Stimulated activated effector memory CD8-positive, alpha-beta T cell treated with anti-CD3 and anti-CD28 coated beads, Interleukin-12 subunit alpha, Interleukin-12 subunit beta, amount 100 ng/mL, for 72 hours (primary cell): ENCODE results near the gene RRP12.
"Not testable (repeated sequence)": the region's sequence is repeated elsewhere in the genome, so short reads cannot be mapped to it uniquely, and the experiment has no call there.

ENCODE experiments used
- ATAC-seq: fragments of 150-1000 bp; cut with Tn5 transposase; 2 replicates; pipeline ENCODE4 v1.10.0; 2021
- DNase-seq, 2 donors: peaks; one replicate each; pipeline ENCODE4 v3.0.0; 2021 to 2022; ENCODE audit warnings: low spot score in 2 of 2
- H3K27ac Mint-ChIP-seq: one replicate; pipeline ENCODE4 v1.8.0; 2022; ENCODE audit warnings: mild to moderate bottlenecking, mixed read lengths
- H3K36me3 Mint-ChIP-seq: one replicate; pipeline ENCODE4 v1.8.0; 2022; ENCODE audit warnings: mild to moderate bottlenecking, mixed read lengths
- H3K4me1 Mint-ChIP-seq: one replicate; pipeline ENCODE4 v1.8.0; 2022; ENCODE audit warnings: mixed read lengths
- H3K4me3 Mint-ChIP-seq: one replicate; pipeline ENCODE4 v1.8.0; 2022; ENCODE audit warnings: mild to moderate bottlenecking, mixed read lengths
- H3K9me3 Mint-ChIP-seq: one replicate; pipeline ENCODE4 v1.8.0; 2022; ENCODE audit warnings: mixed read lengths

The RRP12 gene

DNA sequence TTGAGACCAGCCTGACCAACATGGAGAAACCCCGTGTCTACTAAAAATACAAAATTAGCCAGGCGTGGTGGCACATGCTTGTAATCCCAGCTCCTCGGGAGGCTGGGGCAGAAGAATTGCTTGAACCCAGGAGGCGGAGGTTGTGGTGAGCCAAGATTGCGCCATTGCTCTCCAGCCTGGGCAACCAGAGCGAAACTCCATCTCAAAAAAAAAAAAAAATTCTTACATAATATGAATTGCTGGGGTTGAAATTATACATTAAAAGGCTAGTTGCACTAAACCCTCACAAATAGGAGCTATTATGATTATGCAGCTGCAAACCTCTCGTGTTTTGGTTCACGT, 22.6 kb upstream of the RRP12 start:
- Mint-ChIP-seq H3K36me3 (peaks cover 71% of the 10 kb centered on the region), H3K27ac (peak overlapping the region; percentile 87), H3K4me1 (peaks cover 36% of the 10 kb centered on the region), H3K4me3 (peak overlapping the region; percentile 59)
- not testable (repeated sequence) for DNase-seq, H3K9me3 Mint-ChIP-seq, ATAC-seq

DNA sequence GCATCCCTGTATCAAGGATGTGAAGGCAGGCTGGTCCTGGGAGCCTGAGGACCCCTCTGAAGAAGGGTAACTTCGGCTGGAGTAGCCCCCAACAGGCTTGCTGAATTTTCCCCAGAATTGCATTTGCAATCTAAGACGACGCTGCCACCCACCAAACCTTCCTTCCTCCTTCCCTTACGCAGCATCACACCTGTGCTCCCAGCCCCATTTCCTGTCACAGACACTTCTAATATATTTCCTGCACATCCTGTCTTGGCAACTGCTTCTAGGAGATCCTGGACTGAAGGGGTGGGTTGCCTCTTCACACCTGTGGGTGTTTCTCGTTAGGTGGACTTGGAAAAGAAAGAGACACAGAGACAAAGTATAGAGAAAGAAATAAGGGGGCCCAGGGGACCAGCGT, 15.4 kb upstream of the RRP12 start:
- Mint-ChIP-seq H3K36me3 (peaks cover 51% of the 10 kb centered on the region), H3K4me3 (peak overlapping the region; percentile 26), H3K9me3 (no peaks in the 10 kb centered on the region), H3K4me1 (peaks cover 59% of the 10 kb centered on the region), H3K27ac (peak overlapping the region; percentile 81)
- DNase-seq (no peak), ATAC-seq (no peak)

DNA sequence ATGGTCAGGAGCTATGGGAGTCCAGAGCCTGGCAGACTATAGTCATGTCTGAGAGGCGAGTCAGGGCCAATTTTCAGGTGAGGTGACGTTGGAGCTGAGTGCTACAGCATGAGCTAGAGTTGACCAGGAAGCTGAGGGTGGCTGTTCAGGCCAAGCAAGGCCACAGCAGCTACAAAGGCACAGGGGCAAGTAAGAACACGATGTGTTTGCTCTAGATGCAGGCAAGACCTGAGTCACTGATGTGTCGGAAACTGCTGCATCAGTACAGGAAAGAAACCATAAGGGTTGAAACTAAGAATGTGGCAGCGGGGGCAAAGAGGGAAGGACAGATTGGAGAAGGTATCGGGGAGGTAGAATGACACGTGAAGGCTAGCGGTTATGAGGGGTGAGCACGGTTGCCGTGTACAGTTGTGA, 11.8 kb upstream of the RRP12 start:
- no peaks in the 10 kb centered on the region for H3K9me3 Mint-ChIP-seq
- H3K4me3 Mint-ChIP-seq, result peak overlapping the region; percentile 45
- ATAC-seq, result peak; percentile 91
- H3K36me3 Mint-ChIP-seq, result peaks cover 28% of the 10 kb centered on the region
- peaks cover 41% of the 10 kb centered on the region for H3K4me1 Mint-ChIP-seq
- H3K27ac Mint-ChIP-seq, result peak overlapping the region; percentile 81
- DNase-seq, result peak in 1 of 2 donors; percentile 83

DNA sequence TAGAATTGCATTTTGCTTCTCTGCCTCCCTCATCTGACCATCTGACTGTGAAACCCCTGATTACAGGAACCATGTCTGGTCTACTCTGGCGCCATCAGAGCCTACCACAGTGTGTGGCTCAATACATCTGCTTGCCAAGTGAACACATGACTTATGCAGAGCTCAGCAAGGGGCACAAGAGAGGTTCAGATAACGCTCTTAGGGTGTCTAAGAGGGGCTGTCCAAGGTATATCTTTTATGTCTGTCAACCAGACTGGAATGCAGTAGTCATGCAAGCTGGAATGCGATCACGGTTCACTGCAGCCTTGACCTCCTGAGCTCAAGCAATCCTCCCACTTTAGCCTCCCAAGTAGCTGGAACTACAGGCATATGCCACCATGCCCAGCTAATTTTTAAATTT, 10.3 kb upstream of the RRP12 start:
- no peak for ATAC-seq
- Mint-ChIP-seq H3K27ac (no peak overlapping the region), H3K4me1 (peaks cover 38% of the 10 kb centered on the region), H3K4me3 (no peak overlapping the region), H3K36me3 (peaks cover 26% of the 10 kb centered on the region), H3K9me3 (no peaks in the 10 kb centered on the region)
- DNase-seq, result no peak

DNA sequence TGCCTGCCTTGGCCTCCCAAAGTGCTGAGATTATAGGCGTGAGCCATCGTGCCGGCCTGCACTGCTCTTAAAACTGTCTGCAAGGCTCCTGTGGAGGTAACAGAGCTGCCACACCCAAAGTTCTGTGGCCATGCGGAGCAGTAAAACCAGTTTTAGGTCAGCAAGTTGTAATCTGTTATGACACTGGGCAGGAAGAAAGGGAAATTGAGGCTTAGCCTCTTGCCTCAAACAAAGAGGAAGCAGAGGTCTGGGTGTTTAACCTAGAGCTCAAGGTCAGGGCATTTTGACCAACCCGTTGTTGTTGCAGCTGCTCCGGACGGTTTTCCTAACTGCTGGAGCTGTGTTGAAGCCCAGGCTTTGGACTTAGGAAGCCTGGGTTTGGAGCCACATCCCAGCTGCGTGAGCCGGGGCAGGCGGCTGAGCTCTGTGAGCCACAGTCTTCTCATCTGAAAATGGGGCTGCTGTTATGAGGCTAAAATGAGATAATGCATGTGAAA, 7.4 kb upstream of the RRP12 start:
- Mint-ChIP-seq H3K4me3 (no peak overlapping the region), H3K4me1 (peaks cover 22% of the 10 kb centered on the region), H3K9me3 (no peaks in the 10 kb centered on the region), H3K36me3 (peaks cover 6% of the 10 kb centered on the region), H3K27ac (peak overlapping the region; percentile 38)
- ATAC-seq (no peak), DNase-seq (no peak)

DNA sequence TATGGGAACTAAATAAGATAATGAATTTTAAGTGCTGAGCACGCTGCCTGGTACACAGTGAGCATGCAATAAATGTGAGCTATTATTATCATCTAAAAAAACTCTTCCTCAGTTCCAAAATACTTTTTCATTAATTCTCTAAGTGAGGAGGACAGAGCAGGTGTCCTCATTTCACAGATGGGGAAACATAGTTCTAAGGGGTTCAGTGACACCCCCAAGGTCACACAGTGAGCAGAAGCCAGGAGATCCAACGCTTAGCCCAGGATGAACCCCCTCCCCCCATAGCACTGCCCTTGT, 6.8 kb upstream of the RRP12 start:
- peak overlapping the region; percentile 38 for H3K27ac Mint-ChIP-seq
- peaks cover 2% of the 10 kb centered on the region for H3K36me3 Mint-ChIP-seq
- H3K9me3 Mint-ChIP-seq, result no peaks in the 10 kb centered on the region
- peaks cover 16% of the 10 kb centered on the region for H3K4me1 Mint-ChIP-seq
- peak overlapping the region; percentile 42 for H3K4me3 Mint-ChIP-seq
- ATAC-seq, result no peak
- DNase-seq, result no peak

DNA sequence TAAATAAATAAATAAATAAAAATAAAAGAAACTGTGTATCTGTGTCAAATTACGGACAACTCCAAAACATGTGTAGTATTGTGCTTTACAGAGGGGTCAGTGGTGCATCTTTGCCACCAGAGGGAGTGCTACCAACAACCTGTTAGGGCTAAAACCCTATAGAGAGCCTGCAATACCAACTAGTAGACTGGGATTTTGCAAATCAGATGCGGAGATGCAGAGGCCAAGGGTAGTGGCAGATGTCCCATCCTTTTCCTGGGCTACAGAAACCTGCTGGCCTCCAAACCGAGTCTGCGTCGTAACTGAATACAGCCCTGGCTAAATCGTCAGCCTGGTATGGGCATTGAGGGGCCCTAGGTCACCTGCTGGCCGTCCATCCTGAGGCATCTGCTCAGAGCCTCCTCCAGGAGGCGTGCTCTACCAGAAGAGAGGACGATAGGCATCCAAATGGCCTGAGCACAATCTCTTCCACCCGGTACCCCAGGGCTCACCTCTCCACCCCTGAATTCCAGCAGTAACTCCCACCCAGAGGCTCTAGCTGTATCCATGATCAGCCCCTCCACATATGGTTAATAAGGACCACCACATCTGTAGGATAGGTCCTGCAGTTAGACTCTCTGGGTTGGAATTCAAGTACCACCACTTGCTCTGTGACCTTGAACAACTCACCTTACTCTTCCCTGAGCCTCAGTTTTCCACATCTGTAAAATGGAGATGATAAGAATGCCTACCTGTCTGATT, 6.2 kb upstream of the RRP12 start:
- Mint-ChIP-seq H3K36me3 (no peaks in the 10 kb centered on the region), H3K27ac (peak overlapping the region; percentile 38), H3K4me3 (peak overlapping the region; percentile 42), H3K4me1 (peaks cover 16% of the 10 kb centered on the region), H3K9me3 (no peaks in the 10 kb centered on the region)
- peak; percentile 97 for ATAC-seq
- peak in 1 of 2 donors; percentile 88 for DNase-seq

DNA sequence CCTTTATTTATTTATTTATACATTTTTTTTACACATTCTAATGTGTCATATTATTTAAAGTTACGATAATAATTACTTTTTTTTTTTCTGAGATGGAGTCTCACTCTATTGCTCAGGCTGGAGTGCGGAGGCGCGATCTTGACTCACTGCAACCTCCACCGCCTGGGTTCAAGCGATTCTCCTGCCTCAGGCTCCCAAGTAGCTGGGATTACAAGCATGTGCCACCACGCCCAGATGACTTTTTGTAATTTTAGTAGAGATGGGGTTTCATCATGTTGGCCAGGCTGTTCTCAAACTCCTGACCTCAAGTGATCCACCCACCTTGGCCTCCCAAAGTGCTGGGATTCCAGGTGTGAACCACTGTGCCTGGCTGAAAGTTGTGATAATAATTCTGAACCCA, 5.3 kb upstream of the RRP12 start:
- not testable (repeated sequence) for H3K4me3 Mint-ChIP-seq, ATAC-seq, H3K36me3 Mint-ChIP-seq, H3K27ac Mint-ChIP-seq, H3K9me3 Mint-ChIP-seq, DNase-seq
- H3K4me1 Mint-ChIP-seq, result peaks cover 18% of the 10 kb centered on the region

DNA sequence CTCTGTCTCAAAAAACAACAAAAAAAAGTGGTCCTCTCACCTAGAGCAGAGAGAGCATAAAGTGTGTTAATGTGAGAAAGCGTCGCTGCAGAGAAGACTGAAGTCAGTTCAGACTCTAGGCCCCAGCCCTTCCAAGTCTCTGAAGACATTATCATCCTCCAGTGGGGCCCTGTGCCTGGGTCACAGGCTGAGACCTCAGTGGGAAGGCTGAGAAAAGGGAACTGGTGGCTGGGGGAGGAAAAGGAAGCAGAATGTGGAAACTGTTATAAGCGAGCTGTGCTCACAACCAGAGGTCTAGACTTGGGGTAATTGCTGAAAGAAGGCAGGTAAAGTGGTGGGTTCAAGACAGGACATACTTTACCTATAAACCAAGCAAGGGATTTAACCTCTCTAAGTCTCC, 4.9 kb upstream of the RRP12 start:
- H3K36me3 Mint-ChIP-seq, result no peaks in the 10 kb centered on the region
- ATAC-seq, result no peak
- peaks cover 22% of the 10 kb centered on the region for H3K4me1 Mint-ChIP-seq
- no peak for DNase-seq
- H3K4me3 Mint-ChIP-seq, result no peak overlapping the region
- H3K9me3 Mint-ChIP-seq, result no peaks in the 10 kb centered on the region
- no peak overlapping the region for H3K27ac Mint-ChIP-seq

DNA sequence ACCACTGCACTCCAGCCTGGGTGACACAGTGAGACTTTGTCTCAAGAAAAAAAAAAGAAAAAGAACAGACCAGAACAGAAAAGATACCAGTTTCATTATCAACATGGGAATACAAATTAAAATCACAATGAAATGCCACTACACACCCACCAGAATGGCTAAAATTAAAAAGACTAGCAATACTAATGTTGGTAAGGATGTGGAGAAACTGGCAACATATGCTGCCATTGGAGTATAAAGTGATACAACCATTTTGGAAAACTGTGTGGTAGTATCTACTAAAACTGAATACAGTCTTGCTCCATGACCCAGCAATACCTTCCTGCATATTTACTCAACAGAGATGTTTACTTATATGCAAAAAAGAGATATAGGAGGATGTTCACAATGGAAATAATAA, 2.9 kb upstream of the RRP12 start:
- Mint-ChIP-seq H3K36me3 (peaks cover 8% of the 10 kb centered on the region), H3K4me3 (no peak overlapping the region), H3K9me3 (no peaks in the 10 kb centered on the region), H3K4me1 (peaks cover 26% of the 10 kb centered on the region), H3K27ac (no peak overlapping the region)
- ATAC-seq, result no peak
- DNase-seq, result no peak

DNA sequence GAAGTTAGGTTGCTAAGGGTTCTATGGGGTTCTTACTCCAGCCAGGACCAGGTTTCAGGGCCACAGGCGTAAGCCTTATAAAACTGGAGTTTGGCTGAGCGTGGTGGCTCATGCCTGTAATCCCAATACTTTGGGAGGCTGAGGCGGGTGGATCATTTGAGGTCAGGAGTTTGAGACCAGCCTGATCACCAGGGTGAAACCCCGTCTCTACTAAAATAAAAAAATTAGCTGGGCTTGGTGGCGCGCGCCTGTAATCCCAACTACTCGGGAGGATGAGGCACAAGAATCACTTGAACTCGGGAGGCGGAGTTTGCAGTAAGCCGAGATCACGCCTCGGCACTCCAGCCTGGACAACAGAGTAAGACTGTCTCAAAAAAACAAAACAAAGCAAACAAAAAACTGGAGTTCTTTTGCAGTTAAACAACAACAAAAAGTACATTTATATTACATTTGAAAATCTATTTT, 347 bp upstream of the RRP12 start:
- peaks cover 32% of the 10 kb centered on the region for H3K36me3 Mint-ChIP-seq
- DNase-seq (no peak), ATAC-seq (no peak)
- H3K4me3 Mint-ChIP-seq, result peak overlapping the region; percentile 93
- H3K4me1 Mint-ChIP-seq, result peaks cover 16% of the 10 kb centered on the region
- H3K27ac Mint-ChIP-seq, result peak overlapping the region; percentile 92
- no peaks in the 10 kb centered on the region for H3K9me3 Mint-ChIP-seq

DNA sequence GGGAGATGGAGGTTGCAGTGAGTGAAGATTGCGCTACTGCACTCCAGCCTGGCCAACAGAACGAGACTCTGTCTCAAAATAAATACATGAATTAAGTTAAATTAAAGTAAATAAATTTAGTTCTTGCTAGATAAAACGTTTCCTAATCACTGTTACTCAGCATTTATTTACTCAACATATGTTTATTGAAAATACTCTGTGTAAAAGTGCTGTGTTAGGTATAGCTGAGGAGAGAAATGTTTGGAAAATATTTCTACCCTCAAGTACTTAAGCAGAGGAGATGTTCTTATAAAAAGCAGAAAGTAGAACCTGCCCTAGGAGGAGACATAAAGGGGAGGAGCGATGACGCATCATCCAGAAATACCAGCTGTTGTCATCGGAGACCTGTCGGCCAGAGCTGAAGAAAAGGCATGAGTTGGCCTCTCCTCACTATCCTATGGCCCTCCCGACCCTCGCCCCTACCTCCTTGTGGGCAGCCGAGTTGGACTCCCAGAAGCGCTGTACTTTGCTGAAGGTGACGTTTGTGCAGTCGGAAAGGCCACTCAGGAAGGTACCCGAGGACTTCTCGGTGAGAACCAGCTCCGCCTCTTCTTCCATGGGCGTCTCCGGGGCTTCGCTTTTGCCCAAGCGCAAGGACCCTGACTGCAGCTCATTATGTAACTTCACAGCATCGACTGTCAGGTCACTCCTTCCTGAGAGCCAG, 1.1 kb downstream of the RRP12 start:
- Mint-ChIP-seq H3K4me1 (peaks cover 16% of the 10 kb centered on the region), H3K4me3 (peak overlapping the region; percentile 93), H3K9me3 (no peaks in the 10 kb centered on the region), H3K27ac (peak overlapping the region; percentile 92), H3K36me3 (peaks cover 47% of the 10 kb centered on the region)
- DNase-seq (no peak), ATAC-seq (peak; percentile 24)

DNA sequence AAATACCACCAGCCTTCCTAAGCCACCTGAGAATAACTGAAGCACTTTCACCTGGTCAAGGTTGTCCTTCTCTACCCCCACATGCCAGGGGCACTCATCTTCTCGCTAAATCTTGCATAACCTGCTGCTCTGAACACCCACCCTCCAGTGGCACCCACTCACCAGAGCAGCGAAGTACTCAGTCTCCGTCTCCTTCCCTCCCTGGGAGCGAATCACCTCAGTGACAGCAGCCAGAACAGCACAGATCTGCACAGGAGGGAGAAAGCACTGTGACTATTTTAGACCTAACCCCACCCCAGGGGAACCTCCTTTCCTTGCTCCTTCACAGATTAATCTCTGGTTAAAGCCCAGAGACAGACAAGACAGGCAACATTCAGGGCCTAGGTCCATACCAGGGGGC, 5.1 kb downstream of the RRP12 start:
- ATAC-seq, result no peak
- no peak for DNase-seq
- H3K27ac Mint-ChIP-seq, result no peak overlapping the region
- no peak overlapping the region for H3K4me3 Mint-ChIP-seq
- peaks cover 86% of the 10 kb centered on the region for H3K36me3 Mint-ChIP-seq
- no peaks in the 10 kb centered on the region for H3K9me3 Mint-ChIP-seq
- peaks cover 4% of the 10 kb centered on the region for H3K4me1 Mint-ChIP-seq

DNA sequence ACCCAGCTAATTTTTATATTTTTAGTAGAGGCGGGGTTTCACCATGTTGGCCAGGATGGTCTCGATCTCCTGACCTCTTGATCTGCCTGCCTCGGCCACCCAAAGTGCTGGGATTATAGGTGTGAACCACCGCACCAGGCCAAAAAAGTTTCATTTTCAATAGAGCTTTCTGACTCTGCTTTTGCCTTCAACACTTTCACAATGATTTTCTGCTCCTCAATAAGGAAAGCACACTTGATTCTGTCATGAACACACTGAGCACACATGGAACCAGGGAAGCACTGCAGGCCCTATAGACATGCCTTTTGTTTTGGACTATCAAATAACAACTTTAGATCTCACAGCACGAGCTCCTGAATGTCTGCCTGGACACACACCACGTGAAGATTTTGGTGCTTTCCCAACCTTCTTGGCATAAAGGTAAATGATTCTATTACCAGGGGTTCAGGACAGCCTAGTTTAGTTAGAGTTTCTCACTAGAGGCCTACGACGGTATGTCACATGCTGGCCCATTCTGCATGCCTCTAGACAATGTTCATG, 8.0 kb downstream of the RRP12 start:
- Mint-ChIP-seq H3K36me3 (peaks cover 91% of the 10 kb centered on the region), H3K4me3 (no peak overlapping the region), H3K4me1 (no peaks in the 10 kb centered on the region), H3K9me3 (no peaks in the 10 kb centered on the region), H3K27ac (peak overlapping the region; percentile 57)
- no peak for DNase-seq
- ATAC-seq, result no peak

DNA sequence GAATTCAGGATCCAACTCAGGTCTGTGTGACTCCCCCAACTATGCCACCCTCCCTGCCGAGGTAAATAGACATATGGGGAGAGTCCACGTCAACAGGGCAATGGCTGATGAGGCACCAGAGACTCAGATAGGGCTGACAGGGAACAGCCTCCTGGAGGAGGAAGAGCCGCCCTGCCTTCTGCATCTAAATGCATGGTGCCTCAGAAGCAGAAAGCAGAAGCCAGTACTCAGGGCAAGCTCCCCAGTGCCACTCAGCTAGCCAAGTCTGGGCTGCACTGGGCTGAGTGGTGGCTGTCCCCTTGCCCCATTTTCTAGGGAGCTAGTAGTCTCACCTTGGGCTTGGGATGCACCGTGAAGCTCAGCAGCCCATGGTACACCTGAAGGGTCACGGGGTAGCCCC, 11.0 kb downstream of the RRP12 start:
- Mint-ChIP-seq H3K9me3 (no peaks in the 10 kb centered on the region), H3K36me3 (peaks cover 90% of the 10 kb centered on the region), H3K4me3 (no peak overlapping the region), H3K27ac (no peak overlapping the region), H3K4me1 (no peaks in the 10 kb centered on the region)
- no peak for ATAC-seq
- no peak for DNase-seq

DNA sequence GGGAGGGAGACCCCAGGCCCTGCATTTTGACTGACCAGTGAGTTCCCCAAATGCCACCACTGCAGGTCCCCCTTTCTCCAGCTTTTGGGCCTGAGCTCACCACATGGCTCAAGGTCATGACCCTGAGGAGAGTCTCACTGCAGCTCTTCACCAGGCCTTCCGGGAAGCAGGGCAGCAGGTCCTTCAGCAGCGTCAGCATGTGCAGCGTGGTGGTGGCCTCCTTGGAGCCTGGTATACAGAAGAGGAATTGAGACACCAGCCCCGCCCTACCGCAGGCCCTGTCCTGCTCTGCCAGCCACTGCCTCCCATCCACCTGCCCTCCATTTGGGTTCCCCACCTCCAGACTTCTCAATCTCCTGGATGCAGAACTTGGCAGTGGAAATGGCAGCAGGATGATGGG, 13.0 kb downstream of the RRP12 start:
- no peaks in the 10 kb centered on the region for H3K9me3 Mint-ChIP-seq
- no peak overlapping the region for H3K27ac Mint-ChIP-seq
- no peak for ATAC-seq
- H3K4me3 Mint-ChIP-seq, result no peak overlapping the region
- H3K36me3 Mint-ChIP-seq, result peaks cover 78% of the 10 kb centered on the region
- H3K4me1 Mint-ChIP-seq, result no peaks in the 10 kb centered on the region
- no peak for DNase-seq
